OCI-LY3 (cell line): Measurements from ENCODE around the gene ARMH4.

Experiments used
- H2AFZ ChIP-seq: fragments of 200-600, 300-600 bp; shearing (Covaris generic); 2 replicates; pipeline ENCODE4 v1.6.0; 2014; ENCODE audit warnings: antibody characterized with exemption, low read depth, low read length
- H3K27ac ChIP-seq: fragments of 200-600, 300-600 bp; sonication (generic); 2 replicates; pipeline ENCODE4 v1.5.1; 2014; ENCODE audit warnings: mild to moderate bottlenecking, low read length, moderate library complexity, mixed read lengths
- H3K27me3 ChIP-seq: fragments of 200-600, 300-600 bp; sonication (generic); 2 replicates; pipeline ENCODE4 v1.6.1; 2014; ENCODE audit warnings: low read depth, low read length, mixed read lengths
- H3K36me3 ChIP-seq: fragments of 200-600, 300-600 bp; sonication (generic); replicated peaks from 2 replicates; pipeline ENCODE3; 2014; ENCODE audit warnings: low read depth, low read length, mixed read lengths
- H3K4me1 ChIP-seq: fragments of 300-600, 200-600 bp; sonication (generic); 2 replicates; pipeline ENCODE4 v1.6.1; 2014; ENCODE audit warnings: low read length, mixed read lengths
- H3K4me2 ChIP-seq: fragments of 200-600, 300-600 bp; sonication (generic); 2 replicates; pipeline ENCODE4 v1.6.1; 2014; ENCODE audit warnings: low read length, mixed read lengths
- H3K4me3 ChIP-seq: fragments of 300-600, 200-600 bp; sonication (generic); 2 replicates; pipeline ENCODE4 v1.5.1; 2014; ENCODE audit warnings: antibody characterized with exemption, mild to moderate bottlenecking, low read length, moderate library complexity
- H3K79me2 ChIP-seq: fragments of 300-600, 200-600 bp; shearing (Covaris generic); 2 replicates; pipeline ENCODE4 v1.6.1; 2014; ENCODE audit warnings: mild to moderate bottlenecking, low read length, mixed read lengths
- H3K9ac ChIP-seq: fragments of 300-600, 200-600 bp; shearing (Covaris generic); 2 replicates; pipeline ENCODE4 v1.6.0; 2014; ENCODE audit warnings: mild to moderate bottlenecking, low read length, moderate library complexity
- H3K9me3 ChIP-seq: fragments of 200-600, 300-600 bp; shearing (Covaris generic); 2 replicates; pipeline ENCODE4 v1.6.1; 2014; ENCODE audit warnings: low read length, mixed read lengths; ENCODE audit not compliant: insufficient read depth
- H4K20me1 ChIP-seq: fragments of 200-600, 300-600 bp; sonication (generic); 2 replicates; pipeline ENCODE4 v1.6.1; 2016; ENCODE audit warnings: low read length, mixed read lengths; ENCODE audit not compliant: insufficient read depth
- EZH2phosphoT487 ChIP-seq: fragments of 200-600 bp; shearing (Covaris generic); IDR thresholded peaks from 2 replicates; pipeline ENCODE4 v1.6.1; 2018; ENCODE audit warnings: antibody characterized with exemption, mixed run types, low read depth
- TF ChIP-seq, protein P1 (sequence below): fragments of 200-600, 300-600 bp; sonication (generic); IDR thresholded peaks from 2 replicates; pipeline ENCODE4 v1.5.1; 2014; ENCODE audit warnings: antibody characterized with exemption, low read length, low read depth

Gene ARMH4

DNA sequence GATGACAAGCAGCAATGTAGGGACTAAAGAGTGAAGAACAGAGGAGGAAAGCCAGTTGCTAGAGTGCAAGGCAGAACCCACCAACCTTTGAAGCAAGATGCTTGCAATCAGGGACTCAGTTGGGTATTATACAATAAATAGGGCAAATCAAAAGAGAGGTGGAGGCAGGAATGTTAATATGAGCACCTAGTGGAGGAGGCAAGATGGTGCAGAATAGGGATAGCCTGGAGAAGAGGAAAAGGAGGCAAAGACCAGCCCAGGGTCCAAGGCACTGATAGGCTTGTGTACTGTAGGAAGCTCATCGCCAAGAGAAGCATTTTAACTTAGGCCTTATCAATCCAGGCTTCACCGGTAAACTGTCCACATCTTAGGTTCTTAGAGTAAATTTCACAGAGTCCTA lies 137.2 kb downstream of the ARMH4 start:
- TF ChIP-seq, protein P1, sequence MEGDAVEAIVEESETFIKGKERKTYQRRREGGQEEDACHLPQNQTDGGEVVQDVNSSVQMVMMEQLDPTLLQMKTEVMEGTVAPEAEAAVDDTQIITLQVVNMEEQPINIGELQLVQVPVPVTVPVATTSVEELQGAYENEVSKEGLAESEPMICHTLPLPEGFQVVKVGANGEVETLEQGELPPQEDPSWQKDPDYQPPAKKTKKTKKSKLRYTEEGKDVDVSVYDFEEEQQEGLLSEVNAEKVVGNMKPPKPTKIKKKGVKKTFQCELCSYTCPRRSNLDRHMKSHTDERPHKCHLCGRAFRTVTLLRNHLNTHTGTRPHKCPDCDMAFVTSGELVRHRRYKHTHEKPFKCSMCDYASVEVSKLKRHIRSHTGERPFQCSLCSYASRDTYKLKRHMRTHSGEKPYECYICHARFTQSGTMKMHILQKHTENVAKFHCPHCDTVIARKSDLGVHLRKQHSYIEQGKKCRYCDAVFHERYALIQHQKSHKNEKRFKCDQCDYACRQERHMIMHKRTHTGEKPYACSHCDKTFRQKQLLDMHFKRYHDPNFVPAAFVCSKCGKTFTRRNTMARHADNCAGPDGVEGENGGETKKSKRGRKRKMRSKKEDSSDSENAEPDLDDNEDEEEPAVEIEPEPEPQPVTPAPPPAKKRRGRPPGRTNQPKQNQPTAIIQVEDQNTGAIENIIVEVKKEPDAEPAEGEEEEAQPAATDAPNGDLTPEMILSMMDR, result no peak
- no peak for TF ChIP-seq EZH2phosphoT487
- Histone ChIP-seq H3K79me2 (no peaks in the 10 kb centered on the region), H3K36me3 (no peaks in the 10 kb centered on the region), H3K4me3 (no peak overlapping the region), H3K4me2 (no peak overlapping the region), H4K20me1 (no peaks in the 10 kb centered on the region), H3K9ac (no peak overlapping the region), H3K9me3 (no peaks in the 10 kb centered on the region), H3K27me3 (peaks cover 11% of the 10 kb centered on the region; the same call in 1 of the 2 replicates), H3K27ac (no peak overlapping the region), H2AFZ (no peak overlapping the region), H3K4me1 (no peaks in the 10 kb centered on the region)

DNA sequence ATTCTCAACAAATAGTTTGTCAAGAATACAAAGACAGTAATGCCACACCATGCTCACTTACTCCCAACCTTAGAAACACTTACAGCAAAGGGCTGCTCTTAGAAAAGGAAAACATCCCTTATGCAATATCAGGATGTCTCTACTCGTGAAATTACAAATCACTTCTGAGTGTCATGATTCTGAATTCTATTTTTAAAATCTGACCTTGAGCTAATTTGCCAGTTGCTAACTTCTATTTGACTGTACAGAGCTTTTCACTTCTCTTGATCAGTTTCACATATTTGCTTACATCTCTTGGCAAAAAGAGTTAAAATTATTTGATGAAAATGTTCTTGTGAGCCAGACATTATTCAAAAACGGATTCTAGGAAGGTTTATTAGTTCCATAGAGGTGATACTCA lies 149.4 kb downstream of the ARMH4 start:
- Histone ChIP-seq H4K20me1 (no peaks in the 10 kb centered on the region), H3K9ac (no peak overlapping the region), H3K27me3 (peaks cover 64% of the 10 kb centered on the region), H3K27ac (no peak overlapping the region), H3K4me3 (peak overlapping the region; percentile 16; the same call in 1 of the 2 replicates), H2AFZ (no peak overlapping the region), H3K4me2 (peak overlapping the region; percentile 55), H3K4me1 (peaks cover 19% of the 10 kb centered on the region), H3K79me2 (no peaks in the 10 kb centered on the region), H3K9me3 (no peaks in the 10 kb centered on the region), H3K36me3 (no peaks in the 10 kb centered on the region)
- no peak for TF ChIP-seq EZH2phosphoT487
- TF ChIP-seq, protein P1, result no peak

DNA sequence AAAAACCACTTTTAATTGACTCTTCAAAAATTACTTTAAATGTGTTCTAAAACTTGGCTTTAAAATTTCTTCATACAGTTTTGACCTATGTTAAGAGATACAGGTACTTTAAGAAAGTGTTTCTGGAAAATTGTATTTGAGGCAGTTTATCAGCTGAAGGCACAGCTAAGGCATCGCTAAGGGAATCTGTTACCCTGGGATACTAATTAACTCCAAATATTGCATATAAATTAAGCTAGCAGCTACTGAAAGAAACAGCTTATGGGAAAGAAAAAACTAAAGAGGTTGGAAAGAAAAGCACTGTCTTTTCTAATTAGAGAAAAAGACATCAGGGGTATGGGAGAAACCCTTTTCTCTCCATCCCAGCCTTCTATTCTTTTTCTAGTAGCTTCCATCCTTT lies 152.0 kb downstream of the ARMH4 start:
- no peak overlapping the region for H3K27ac ChIP-seq
- no peak overlapping the region for H3K9ac ChIP-seq
- peaks cover 69% of the 10 kb centered on the region for H3K27me3 ChIP-seq
- no peaks in the 10 kb centered on the region for H3K36me3 ChIP-seq
- no peaks in the 10 kb centered on the region for H3K9me3 ChIP-seq
- H3K4me2 ChIP-seq, result no peak overlapping the region
- H3K79me2 ChIP-seq, result no peaks in the 10 kb centered on the region
- H4K20me1 ChIP-seq, result no peaks in the 10 kb centered on the region
- H3K4me3 ChIP-seq, result no peak overlapping the region
- H3K4me1 ChIP-seq, result peaks cover 19% of the 10 kb centered on the region
- no peak overlapping the region for H2AFZ ChIP-seq
- no peak for TF ChIP-seq EZH2phosphoT487
- TF ChIP-seq, protein P1, result no peak

DNA sequence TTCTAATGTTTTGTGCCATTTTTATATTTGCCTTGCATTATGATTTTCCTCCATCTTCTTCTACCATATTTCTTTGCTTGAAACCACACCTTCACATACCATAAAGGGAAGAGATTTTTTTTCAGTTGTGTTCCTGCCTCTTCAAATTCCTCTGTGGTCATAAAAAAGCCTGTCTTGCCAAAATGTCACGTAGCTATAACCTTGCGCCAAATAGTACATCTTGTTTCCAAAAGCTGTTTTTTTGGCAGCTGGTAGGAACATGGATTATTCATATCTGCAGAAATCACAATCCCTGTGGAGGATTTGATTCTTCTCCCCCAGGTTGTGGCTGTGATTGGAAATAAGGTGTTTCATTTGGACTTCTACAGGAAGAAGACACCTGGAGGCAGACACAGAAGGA lies 152.5 kb downstream of the ARMH4 start:
- H3K36me3 ChIP-seq, result no peaks in the 10 kb centered on the region
- H4K20me1 ChIP-seq, result no peaks in the 10 kb centered on the region
- H3K27ac ChIP-seq, result no peak overlapping the region
- no peak overlapping the region for H2AFZ ChIP-seq
- no peak overlapping the region for H3K4me3 ChIP-seq
- peaks cover 65% of the 10 kb centered on the region for H3K27me3 ChIP-seq
- H3K9ac ChIP-seq, result no peak overlapping the region
- no peak for TF ChIP-seq EZH2phosphoT487
- TF ChIP-seq, protein P1, result no peak
- no peaks in the 10 kb centered on the region for H3K9me3 ChIP-seq
- peaks cover 19% of the 10 kb centered on the region for H3K4me1 ChIP-seq
- H3K79me2 ChIP-seq, result no peaks in the 10 kb centered on the region
- no peak overlapping the region for H3K4me2 ChIP-seq
